HCT116 (cell line): Measurements from ENCODE around the gene USP2. TPM values are rescaled to one million over a fixed set of nuclear protein-coding genes. Genes with fewer than 3 reads are reported as not detected.

Experiments
- ATAC-seq: fragments of 200-7000 bp; cut with Tn5 transposase; 2 replicates; pipeline ENCODE4 v1.9.1; 2020; ENCODE audit warnings: mild to moderate bottlenecking, moderate library complexity
- BruUV-seq: library from RNA; stranded (reverse); fragments of 400-500 nt; replicated peaks from 2 replicates; lab custom pipeline; 2021; lab: Mats Ljungman, UMichigan
- CTCF ChIA-PET: fragments of 300-600 bp; sonication (Branson Sonifier 250); formaldehyde crosslinking; loops from one replicate; lab custom pipeline; 2021; ENCODE audit warnings: antibody characterized with exemption; lab: Charles Lee
- POLR2A ChIA-PET: fragments of 300-600, 350-600 bp; sonication (Branson Sonifier 250); formaldehyde crosslinking; loops from one replicate; lab custom pipeline; 2021; ENCODE audit warnings: antibody characterized with exemption; lab: Charles Lee
- RAD21 ChIA-PET, 2 experiments: fragments of 300-600 bp; sonication (Branson Sonifier 250); formaldehyde crosslinking; loops; one replicate each; lab custom pipeline; 2023; ENCODE audit warnings: low total read pairs in 2 of 2; ENCODE audit not compliant: uncharacterized antibody in 2 of 2, unreplicated experiment in 2 of 2, low non-redundant PET in 1 of 2; lab: Charles Lee
- DNase-seq: peaks from one replicate; pipeline ENCODE4 v3.0.0-alpha.2; 2010; ENCODE audit warnings: low read depth, low spot score
- H2AFZ ChIP-seq: fragments of 200-600 bp; shearing (Covaris generic), sonication (generic); 2 replicates; pipeline ENCODE4 v1.6.1; 2017; ENCODE audit warnings: low read depth, mixed run types, mixed read lengths, antibody characterized with exemption, low read length; ENCODE audit not compliant: poor library complexity, severe bottlenecking
- H3K27ac ChIP-seq: 2 replicates; pipeline ENCODE4 v1.5.1; 2012; ENCODE audit warnings: low read depth, low read length
- H3K27me3 ChIP-seq: fragments of 200-600 bp; sonication (generic); 2 replicates; pipeline ENCODE4 v1.6.1; 2016; ENCODE audit warnings: mixed run types, low read length, mixed read lengths; ENCODE audit not compliant: insufficient read depth
- H3K36me3 ChIP-seq, 2 experiments: fragments of 200-500 bp in 1 of 2; fragments of 200-600 bp in 1 of 2; sonication (Bioruptor generic) in 1 of 2; sonication (generic) in 1 of 2; 2 replicates each; pipeline versions ENCODE4 v1.5.1 to v1.6.1; 2014 to 2016; ENCODE audit warnings: low read length in 2 of 2, inconsistent platforms in 1 of 2, mixed read lengths in 1 of 2, mixed run types in 1 of 2; ENCODE audit not compliant: insufficient read depth in 2 of 2, control insufficient read depth in 1 of 2
- H3K4me1 ChIP-seq, 2 experiments: fragments of 200-600 bp in 1 of 2; sonication (generic) in 1 of 2; 2 replicates each; pipeline versions ENCODE4 v1.5.1 to v1.6.1; 2012 to 2017; ENCODE audit warnings: low read length in 2 of 2, inconsistent platforms in 1 of 2, mild to moderate bottlenecking in 1 of 2, mixed read lengths in 1 of 2, mixed run types in 1 of 2, moderate library complexity in 1 of 2; ENCODE audit not compliant: insufficient read depth in 2 of 2, control insufficient read depth in 1 of 2
- H3K4me2 ChIP-seq: fragments of 200-600 bp; sonication (generic); 2 replicates; pipeline ENCODE4 v1.6.1; 2017; ENCODE audit warnings: mixed run types, low read length, mixed read lengths
- H3K4me3 ChIP-seq, 2 experiments: fragments of 200-600 bp in 1 of 2; sonication (generic) in 1 of 2; replicated peaks in 1 of 2; 2 replicates each; pipeline ENCODE4 v1.5.1; 2011 to 2016; ENCODE audit warnings: low read length in 2 of 2, control low read depth in 1 of 2, low read depth in 1 of 2, mild to moderate bottlenecking in 1 of 2, mixed read lengths in 1 of 2, mixed run types in 1 of 2
- H3K79me2 ChIP-seq: fragments of 200-600 bp; sonication (generic); 2 replicates; pipeline ENCODE4 v1.6.1; 2017; ENCODE audit warnings: mild to moderate bottlenecking, mixed run types, low read length, moderate library complexity, mixed read lengths; ENCODE audit not compliant: insufficient read depth
- H3K9ac ChIP-seq: fragments of 200-600 bp; sonication (generic); 2 replicates; pipeline ENCODE4 v1.6.1; 2016; ENCODE audit warnings: low read length, mixed read lengths
- H3K9me2 ChIP-seq: fragments of 200-600 bp; sonication (generic), shearing (Covaris generic); 2 replicates; pipeline ENCODE4 v1.6.1; 2017; ENCODE audit warnings: mixed run types, mild to moderate bottlenecking, moderate library complexity; ENCODE audit not compliant: insufficient read depth
- H3K9me3 ChIP-seq, 2 experiments: fragments of 200-500 bp in 1 of 2; fragments of 200-600 bp in 1 of 2; sonication (Bioruptor generic) in 1 of 2; sonication (generic) in 1 of 2; 2 replicates each; pipeline ENCODE4 v1.6.1; 2014 to 2017; ENCODE audit warnings: low read length in 2 of 2, mixed read lengths in 2 of 2, inconsistent platforms in 1 of 2, low read depth in 1 of 2, mild to moderate bottlenecking in 1 of 2, mixed run types in 1 of 2, moderate library complexity in 1 of 2; ENCODE audit not compliant: control insufficient read depth in 1 of 2, insufficient read depth in 1 of 2
- H4K20me1 ChIP-seq: fragments of 200-600 bp; sonication (generic), shearing (Covaris generic); 2 replicates; pipeline ENCODE4 v1.6.1; 2017; ENCODE audit warnings: mixed run types, mild to moderate bottlenecking, moderate library complexity; ENCODE audit not compliant: insufficient read depth
- CBX3 ChIP-seq: IDR thresholded peaks from 2 replicates; pipeline ENCODE4 v1.6.1; 2012; ENCODE audit warnings: low read depth
- EZH2 ChIP-seq: fragments of 200-600 bp; sonication (generic); IDR thresholded peaks from 2 replicates; pipeline ENCODE4 v1.6.1; 2017; ENCODE audit warnings: antibody characterized with exemption, mixed run types
- EZH2phosphoT487 ChIP-seq: fragments of 200-600 bp; IDR thresholded peaks from 2 replicates; pipeline ENCODE4 v1.6.1; 2018; ENCODE audit warnings: antibody characterized with exemption, borderline replicate concordance
- FOSL1 ChIP-seq: IDR thresholded peaks from 2 replicates; pipeline ENCODE4 v1.6.1; 2012; ENCODE audit warnings: low read depth
- RAD21 ChIP-seq: IDR thresholded peaks from 2 replicates; pipeline ENCODE4 v1.6.1; 2012; ENCODE audit warnings: low read depth, mild to moderate bottlenecking
- SIN3A ChIP-seq: IDR thresholded peaks from 2 replicates; pipeline ENCODE4 v1.6.1; 2012; ENCODE audit warnings: low read depth
- SP1 ChIP-seq: IDR thresholded peaks from 2 replicates; pipeline ENCODE4 v1.6.1; 2012; ENCODE audit warnings: low read depth
- TCF7L2 ChIP-seq: IDR thresholded peaks from 2 replicates; pipeline ENCODE4 v1.7.0; 2011; ENCODE audit warnings: borderline replicate concordance, inconsistent platforms; ENCODE audit not compliant: insufficient read depth, insufficient read length; ENCODE audit errors: extremely low read depth
- YY1 ChIP-seq: IDR thresholded peaks from 2 replicates; pipeline ENCODE4 v1.6.1; 2011; ENCODE audit warnings: low read length, low read depth, moderate library complexity, mild to moderate bottlenecking; ENCODE audit not compliant: insufficient replicate concordance; ENCODE audit errors: extremely low read depth
- intact Hi-C: fragments of 100-400 bp; cut with micrococcal nuclease; formaldehyde crosslinking; loops from 2 replicates; pipeline ENCODE4 v1.10.0; 2022
- total RNA-seq: library from RNA; stranded (reverse); gene quantifications from one replicate; pipeline ENCODE4 v1.2.1, GENCODE V29; 2021; ENCODE audit not compliant: unreplicated experiment
- TF ChIP-seq, protein P1 (sequence below): IDR thresholded peaks from 2 replicates; pipeline ENCODE4 v1.6.1; 2011; ENCODE audit warnings: mild to moderate bottlenecking, low read length, moderate library complexity; ENCODE audit not compliant: insufficient replicate concordance; ENCODE audit errors: extremely low read depth
- TF ChIP-seq, protein P2 (sequence below): IDR thresholded peaks from 2 replicates; pipeline ENCODE4 v1.6.1; 2012
- TF ChIP-seq, protein P3 (sequence below): IDR thresholded peaks from 2 replicates; pipeline ENCODE4 v1.6.1; 2012; ENCODE audit warnings: low read depth
- TF ChIP-seq, protein P4 (sequence below), 3 experiments: fragments of 200-600 bp in 1 of 3; sonication (generic) in 1 of 3; IDR thresholded peaks in 2 of 3; conservative IDR thresholded peaks in 1 of 3; 2 replicates each; pipeline ENCODE4 v1.5.1; 2012 to 2017; ENCODE audit warnings: low read depth in 2 of 3, low read length in 2 of 3, antibody characterized with exemption in 1 of 3, borderline replicate concordance in 1 of 3, control low read depth in 1 of 3, mild to moderate bottlenecking in 1 of 3, mixed read lengths in 1 of 3, mixed run types in 1 of 3, moderate library complexity in 1 of 3; ENCODE audit not compliant: insufficient read depth in 1 of 3

Gene USP2
- total RNA-seq, 1 experiment from 2014 or later: 5.0 TPM

DNA sequence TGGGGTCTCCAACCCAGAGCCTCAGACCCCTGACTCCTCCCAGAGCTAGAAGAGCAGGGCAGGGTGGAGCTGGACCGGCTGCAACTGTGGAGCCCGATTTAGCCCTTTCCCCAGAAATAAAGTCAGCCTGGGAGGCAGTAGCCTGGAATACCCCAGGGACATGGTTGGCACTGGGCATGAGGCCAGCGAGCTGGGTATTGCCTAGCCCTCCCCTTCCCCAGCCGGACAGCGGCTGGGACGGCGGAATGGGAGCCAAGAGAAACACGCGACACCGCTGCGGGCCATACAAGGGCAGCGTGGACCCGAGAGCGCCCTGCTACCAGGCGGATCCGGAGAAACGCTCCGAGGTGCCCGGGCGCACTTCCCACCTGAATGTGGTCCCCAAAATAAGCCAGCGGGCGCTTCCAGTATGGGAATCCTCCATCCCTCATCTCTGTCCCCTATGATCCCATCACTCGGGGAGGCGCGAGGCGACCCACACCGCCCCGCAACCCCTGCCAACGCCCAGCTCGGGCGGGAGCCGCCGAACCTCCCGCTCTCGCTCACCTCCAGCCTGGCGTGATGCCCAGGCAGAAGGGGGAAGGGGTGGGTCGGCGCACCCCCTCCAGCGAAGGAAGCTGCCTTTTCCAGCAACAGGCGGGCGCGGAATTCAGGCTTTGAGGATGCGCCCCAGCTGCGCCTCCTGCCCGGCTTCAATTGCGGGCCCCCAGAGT lies 65.3 kb downstream of the USP2 start:
- H3K4me2 ChIP-seq: peak overlapping the region; percentile 99
- RAD21 ChIA-PET: no interaction called here
- no peak for TF ChIP-seq RAD21
- TF ChIP-seq, protein P1, sequence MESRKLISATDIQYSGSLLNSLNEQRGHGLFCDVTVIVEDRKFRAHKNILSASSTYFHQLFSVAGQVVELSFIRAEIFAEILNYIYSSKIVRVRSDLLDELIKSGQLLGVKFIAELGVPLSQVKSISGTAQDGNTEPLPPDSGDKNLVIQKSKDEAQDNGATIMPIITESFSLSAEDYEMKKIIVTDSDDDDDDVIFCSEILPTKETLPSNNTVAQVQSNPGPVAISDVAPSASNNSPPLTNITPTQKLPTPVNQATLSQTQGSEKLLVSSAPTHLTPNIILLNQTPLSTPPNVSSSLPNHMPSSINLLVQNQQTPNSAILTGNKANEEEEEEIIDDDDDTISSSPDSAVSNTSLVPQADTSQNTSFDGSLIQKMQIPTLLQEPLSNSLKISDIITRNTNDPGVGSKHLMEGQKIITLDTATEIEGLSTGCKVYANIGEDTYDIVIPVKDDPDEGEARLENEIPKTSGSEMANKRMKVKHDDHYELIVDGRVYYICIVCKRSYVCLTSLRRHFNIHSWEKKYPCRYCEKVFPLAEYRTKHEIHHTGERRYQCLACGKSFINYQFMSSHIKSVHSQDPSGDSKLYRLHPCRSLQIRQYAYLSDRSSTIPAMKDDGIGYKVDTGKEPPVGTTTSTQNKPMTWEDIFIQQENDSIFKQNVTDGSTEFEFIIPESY: no peak
- TF ChIP-seq, protein P2, sequence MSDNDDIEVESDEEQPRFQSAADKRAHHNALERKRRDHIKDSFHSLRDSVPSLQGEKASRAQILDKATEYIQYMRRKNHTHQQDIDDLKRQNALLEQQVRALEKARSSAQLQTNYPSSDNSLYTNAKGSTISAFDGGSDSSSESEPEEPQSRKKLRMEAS: no peak
- TF ChIP-seq SP1: no peak
- TF ChIP-seq, protein P3, sequence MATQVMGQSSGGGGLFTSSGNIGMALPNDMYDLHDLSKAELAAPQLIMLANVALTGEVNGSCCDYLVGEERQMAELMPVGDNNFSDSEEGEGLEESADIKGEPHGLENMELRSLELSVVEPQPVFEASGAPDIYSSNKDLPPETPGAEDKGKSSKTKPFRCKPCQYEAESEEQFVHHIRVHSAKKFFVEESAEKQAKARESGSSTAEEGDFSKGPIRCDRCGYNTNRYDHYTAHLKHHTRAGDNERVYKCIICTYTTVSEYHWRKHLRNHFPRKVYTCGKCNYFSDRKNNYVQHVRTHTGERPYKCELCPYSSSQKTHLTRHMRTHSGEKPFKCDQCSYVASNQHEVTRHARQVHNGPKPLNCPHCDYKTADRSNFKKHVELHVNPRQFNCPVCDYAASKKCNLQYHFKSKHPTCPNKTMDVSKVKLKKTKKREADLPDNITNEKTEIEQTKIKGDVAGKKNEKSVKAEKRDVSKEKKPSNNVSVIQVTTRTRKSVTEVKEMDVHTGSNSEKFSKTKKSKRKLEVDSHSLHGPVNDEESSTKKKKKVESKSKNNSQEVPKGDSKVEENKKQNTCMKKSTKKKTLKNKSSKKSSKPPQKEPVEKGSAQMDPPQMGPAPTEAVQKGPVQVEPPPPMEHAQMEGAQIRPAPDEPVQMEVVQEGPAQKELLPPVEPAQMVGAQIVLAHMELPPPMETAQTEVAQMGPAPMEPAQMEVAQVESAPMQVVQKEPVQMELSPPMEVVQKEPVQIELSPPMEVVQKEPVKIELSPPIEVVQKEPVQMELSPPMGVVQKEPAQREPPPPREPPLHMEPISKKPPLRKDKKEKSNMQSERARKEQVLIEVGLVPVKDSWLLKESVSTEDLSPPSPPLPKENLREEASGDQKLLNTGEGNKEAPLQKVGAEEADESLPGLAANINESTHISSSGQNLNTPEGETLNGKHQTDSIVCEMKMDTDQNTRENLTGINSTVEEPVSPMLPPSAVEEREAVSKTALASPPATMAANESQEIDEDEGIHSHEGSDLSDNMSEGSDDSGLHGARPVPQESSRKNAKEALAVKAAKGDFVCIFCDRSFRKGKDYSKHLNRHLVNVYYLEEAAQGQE: no peak
- TF ChIP-seq CBX3: no peak
- TF ChIP-seq FOSL1: no peak
- TF ChIP-seq, protein P4, sequence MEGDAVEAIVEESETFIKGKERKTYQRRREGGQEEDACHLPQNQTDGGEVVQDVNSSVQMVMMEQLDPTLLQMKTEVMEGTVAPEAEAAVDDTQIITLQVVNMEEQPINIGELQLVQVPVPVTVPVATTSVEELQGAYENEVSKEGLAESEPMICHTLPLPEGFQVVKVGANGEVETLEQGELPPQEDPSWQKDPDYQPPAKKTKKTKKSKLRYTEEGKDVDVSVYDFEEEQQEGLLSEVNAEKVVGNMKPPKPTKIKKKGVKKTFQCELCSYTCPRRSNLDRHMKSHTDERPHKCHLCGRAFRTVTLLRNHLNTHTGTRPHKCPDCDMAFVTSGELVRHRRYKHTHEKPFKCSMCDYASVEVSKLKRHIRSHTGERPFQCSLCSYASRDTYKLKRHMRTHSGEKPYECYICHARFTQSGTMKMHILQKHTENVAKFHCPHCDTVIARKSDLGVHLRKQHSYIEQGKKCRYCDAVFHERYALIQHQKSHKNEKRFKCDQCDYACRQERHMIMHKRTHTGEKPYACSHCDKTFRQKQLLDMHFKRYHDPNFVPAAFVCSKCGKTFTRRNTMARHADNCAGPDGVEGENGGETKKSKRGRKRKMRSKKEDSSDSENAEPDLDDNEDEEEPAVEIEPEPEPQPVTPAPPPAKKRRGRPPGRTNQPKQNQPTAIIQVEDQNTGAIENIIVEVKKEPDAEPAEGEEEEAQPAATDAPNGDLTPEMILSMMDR (IDR thresholded peaks at IDR 0.05 in 2 of 3, conservative IDR thresholded peaks at IDR 0.05 in 1 of 3; ENCODE audit: borderline replicate concordance in 1 of 3, insufficient read depth in 1 of 3, low read depth in 2 of 3, low read length in 2 of 3): no peak
- no peak for TF ChIP-seq EZH2phosphoT487
- TF ChIP-seq YY1: no peak
- no peak for TF ChIP-seq SIN3A
- TF ChIP-seq TCF7L2: no peak
- no peak for TF ChIP-seq EZH2
- TF ChIP-seq, all 23 proteins: peak for 0
- no peaks in the 10 kb centered on the region; the same call in 1 of the 2 replicates for H3K79me2 ChIP-seq
- H3K27ac ChIP-seq: peak overlapping the region; percentile 66
- H3K4me1 ChIP-seq: peaks cover 16 to 39% of the 10 kb centered on the region in 2 experiments
- peak overlapping the region; percentile 82 for H2AFZ ChIP-seq
- POLR2A ChIA-PET: interaction anchor here (1.3 kb wide), 1 partner anchor 11 kb away, joined by 3 read pairs; no protein-coding TSS in a partner anchor
- peak; percentile 30 for ATAC-seq
- H3K4me3 ChIP-seq: peak overlapping the region; percentile 63 to 75
- CTCF ChIA-PET: interaction anchor here (1.0 to 2.1 kb wide), 2 partner anchors 22 to 24 kb away, joined by 3 to 12 read pairs; no protein-coding TSS in a partner anchor
- H3K36me3 ChIP-seq: peaks cover 0 to 8% of the 10 kb centered on the region in 2 experiments; a peak in 3 of 4 replicates
- BruUV-seq: no TSS peak
- peak overlapping the region; percentile 71 for H3K9ac ChIP-seq
- H3K9me3 ChIP-seq: no peaks in the 10 kb centered on the region
- intact Hi-C loops: no loop called here
- no peaks in the 10 kb centered on the region for H3K9me2 ChIP-seq
- no peak for DNase-seq
- no peaks in the 10 kb centered on the region for H4K20me1 ChIP-seq
- H3K27me3 ChIP-seq: no peaks in the 10 kb centered on the region
